Activated T-cell treated with anti-CD3 and anti-CD28 coated beads, Interleukin-2, amount 50 U/mL, for 48 hours (primary cell): ENCODE data around the gene TMEM134.
A peak's percentile ranks its signal among the peaks of the same experiment; 100 is the strongest.
"Not testable (repeated sequence)": the region's sequence is repeated elsewhere in the genome, so short reads cannot be mapped to it uniquely, and the experiment has no call there.

Source experiments
- DNase-seq, 2 experiments: peaks; one replicate each; pipeline ENCODE4 v3.0.0-alpha.2; 2020

Gene TMEM134

GRCh38 chr11:67483831-67484665 lies 15.0 kb upstream of the TMEM134 start:
- peak; percentile 71 to 72 for DNase-seq

- peak; percentile 98 for DNase-seq
Measured at GRCh38 chr11:67482827-67483798, 14.1 kb upstream of the TMEM134 start, which contains the start of gene AIP. Gene AIP, plus strand, starts transcription at chr11:67483026. Its CDS starts 133 bp downstream, at chr11:67483159.

DNA sequence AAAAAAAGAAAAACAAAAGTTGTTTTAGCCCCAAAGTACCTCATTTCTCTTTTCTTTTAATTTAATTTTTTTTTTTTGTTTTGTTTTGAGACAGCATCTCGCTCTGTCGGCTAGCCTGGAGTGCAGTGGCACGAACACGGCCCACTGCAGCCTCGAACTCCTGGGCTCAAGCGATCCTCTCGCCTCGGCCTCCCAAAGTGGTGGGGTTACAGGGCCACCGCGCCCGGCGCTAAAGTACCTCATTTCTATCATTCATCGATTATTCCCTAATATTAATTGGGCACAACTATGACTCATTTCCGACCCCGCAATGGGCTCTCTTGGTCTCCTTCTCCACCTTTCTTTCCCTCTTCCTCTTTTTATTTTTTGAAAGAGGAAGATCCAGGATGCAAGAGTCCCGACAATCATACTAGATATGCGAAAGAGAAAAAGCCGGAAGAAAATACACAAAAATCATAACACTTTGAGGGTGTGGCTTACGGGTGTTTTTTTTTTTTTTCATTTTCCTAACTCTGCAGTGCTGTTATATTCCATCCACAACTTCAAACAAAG lies 13.3 kb upstream of the TMEM134 start:
- peak in 1 of 2 experiments; percentile 31 for DNase-seq

- not testable (repeated sequence) for DNase-seq
Measured at GRCh38 chr11:67477344-67478050, 8.4 kb upstream of the TMEM134 start.

GRCh38 chr11:67476692-67477091 lies 7.6 kb upstream of the TMEM134 start:
- not testable (repeated sequence) for DNase-seq

- DNase-seq, result no peak
Measured at GRCh38 chr11:67472882-67473281, 3.8 kb upstream of the TMEM134 start.

GRCh38 chr11:67470337-67471002 lies 1.4 kb upstream of the TMEM134 start:
- no peak for DNase-seq

GRCh38 chr11:67469508-67469811 lies 409 bp upstream of the TMEM134 start:
- no peak for DNase-seq

GRCh38 chr11:67468456-67468758 lies 644 bp downstream of the TMEM134 start:
- peak in 1 of 2 experiments; percentile 51 for DNase-seq

GRCh38 chr11:67468056-67468455 lies 995 bp downstream of the TMEM134 start:
- peak; percentile 44 to 54 for DNase-seq

DNA sequence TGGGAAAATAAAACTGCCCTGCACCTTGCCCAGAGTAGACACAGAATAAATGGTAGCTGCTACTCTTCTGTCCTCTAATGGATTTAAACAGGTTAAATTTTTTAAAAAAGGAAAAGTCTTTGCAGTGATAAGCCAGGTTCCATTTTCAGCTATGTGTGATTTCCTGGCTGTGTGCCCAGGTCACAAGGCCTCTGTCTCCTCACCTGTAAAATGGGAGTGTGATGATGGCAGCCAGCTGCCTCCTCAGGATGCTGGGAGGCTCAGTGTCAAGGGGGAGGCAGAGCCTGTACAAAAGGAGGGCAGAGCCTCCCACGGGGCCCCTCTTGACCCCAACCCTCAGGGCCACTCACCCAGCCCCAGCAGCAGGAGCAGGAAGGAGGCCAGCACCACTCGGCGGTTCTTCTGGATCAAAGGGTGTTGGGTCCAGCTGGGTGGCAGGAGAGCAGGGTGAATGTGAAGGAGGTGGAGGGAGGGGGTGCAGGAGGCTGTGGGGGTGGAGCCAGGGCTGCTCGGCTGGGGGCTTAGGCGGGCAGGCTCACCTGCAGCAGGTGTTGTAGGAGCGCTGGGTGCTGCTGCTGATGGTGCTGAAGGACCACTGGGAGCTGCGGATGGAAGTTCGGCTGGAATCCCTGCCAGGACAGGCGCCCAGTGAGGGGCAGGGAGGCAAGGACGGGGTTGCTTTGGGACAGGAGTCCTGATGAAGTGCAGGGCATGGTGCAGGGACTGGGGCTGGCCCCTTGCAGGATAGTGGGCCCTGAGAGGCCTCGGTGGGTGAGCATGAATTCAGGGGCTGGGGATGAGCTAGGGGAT lies 1.9 kb downstream of the TMEM134 start:
- no peak for DNase-seq

- DNase-seq, result no peak
Measured at GRCh38 chr11:67466367-67466766, 2.7 kb downstream of the TMEM134 start.

DNA sequence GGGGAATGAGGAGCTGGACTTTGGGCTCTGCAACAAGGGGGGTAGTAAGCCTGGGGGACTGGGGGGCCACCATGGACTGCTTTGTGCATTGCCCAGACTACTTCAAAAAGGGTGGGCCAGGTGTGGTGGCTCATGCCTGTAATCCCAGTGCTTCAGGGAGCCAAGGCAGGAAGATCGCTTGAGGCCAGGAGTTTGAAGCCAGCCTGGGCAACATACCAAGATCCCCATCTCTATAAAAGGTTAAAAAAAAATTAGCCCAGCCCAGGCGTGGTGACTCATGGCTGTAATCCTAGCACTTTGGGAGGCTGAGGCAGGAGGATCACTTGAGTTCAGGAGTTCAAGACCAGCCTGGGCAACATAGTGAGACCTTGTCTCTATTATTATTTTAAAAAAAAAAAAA lies 3.5 kb downstream of the TMEM134 start:
- not testable (repeated sequence) for DNase-seq

DNA sequence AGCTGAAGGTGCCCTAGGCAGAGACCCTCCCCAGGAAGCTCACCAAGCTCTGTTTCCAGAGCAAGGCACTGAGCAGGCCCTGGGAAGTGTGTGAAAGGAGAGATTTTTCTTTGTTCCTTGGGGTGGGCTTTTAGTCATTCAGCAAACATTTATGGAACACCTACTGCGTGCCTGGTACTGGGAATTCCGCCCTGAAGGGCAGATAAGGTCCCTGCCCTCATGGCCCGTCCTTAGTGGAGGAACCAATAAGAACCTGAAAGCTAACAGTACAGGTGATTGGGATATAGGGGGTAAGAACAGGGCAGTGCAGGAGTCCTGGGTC lies 3.9 kb downstream of the TMEM134 start:
- DNase-seq, result peak; percentile 32 to 42

DNA sequence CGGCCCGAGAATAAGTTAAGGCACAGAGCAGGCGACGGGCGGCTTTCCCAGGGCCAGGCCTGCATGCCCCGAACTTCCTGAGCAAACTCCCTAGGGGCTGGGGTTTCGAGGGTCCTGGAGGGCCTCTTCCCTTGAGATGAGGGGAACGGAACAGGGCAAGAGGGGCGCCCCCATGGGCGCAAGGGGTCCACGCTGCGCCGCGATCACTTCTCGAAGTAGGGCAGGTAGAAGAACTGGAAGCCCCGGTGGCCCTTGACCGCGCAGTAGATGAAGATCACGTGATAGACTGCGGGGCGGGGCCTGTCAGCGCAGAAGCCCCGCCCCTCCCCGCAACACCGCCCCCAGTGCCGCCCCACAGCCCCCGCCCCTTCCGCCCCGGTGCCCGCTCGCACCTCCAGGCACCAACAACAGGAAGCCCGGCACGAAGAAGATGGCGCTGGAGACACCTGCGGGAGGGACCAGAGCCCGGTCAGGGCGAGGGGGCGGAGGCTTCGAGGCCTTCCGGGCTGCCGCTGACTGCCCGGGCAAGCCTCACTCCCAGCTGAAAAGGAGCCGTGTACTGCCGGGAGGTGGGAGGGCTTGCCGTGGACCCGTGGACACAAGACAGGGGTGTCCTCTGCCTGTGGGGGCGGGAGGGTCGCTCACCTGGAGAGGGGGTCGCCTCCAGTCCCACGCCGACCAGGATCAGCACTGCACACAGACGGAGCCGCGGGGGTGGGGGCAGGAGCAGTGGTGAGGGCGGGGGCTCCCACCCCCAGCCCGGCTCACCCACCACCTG lies 4.5 kb downstream of the TMEM134 start:
- peak; percentile 92 to 94 for DNase-seq

- DNase-seq, result no peak
Measured at GRCh38 chr11:67463680-67464410, 5.2 kb downstream of the TMEM134 start.

- no peak for DNase-seq
Measured at GRCh38 chr11:67463186-67463585, 5.9 kb downstream of the TMEM134 start.

- no peak for DNase-seq
Measured at GRCh38 chr11:67458266-67458665, 10.8 kb downstream of the TMEM134 start.

DNA sequence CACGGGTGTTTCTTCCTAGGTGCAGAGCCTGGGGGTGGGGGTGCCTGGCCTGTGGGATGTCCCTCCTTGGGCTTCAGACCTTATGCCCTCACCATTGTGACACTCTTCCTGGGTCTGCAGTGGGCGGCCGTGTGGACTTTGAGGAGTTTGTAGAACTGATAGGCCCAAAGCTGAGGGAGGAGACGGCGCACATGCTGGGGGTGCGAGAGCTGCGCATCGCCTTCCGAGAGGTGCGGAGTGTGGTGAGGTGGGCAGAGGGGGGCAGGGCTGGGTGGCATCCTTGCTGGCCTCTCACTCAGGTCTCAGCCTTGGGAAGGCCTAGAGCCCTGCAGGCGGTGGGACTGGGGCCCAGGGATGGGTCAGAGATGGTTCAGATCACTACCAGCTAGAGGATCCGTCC lies 11.6 kb downstream of the TMEM134 start:
- DNase-seq, result no peak
